Stimulated activated CD4-positive, alpha-beta T cell treated with anti-CD3 and anti-CD28 coated beads, Interleukin-4, amount 100 ng/mL, for 1 hour (primary cell): ENCODE results near the gene ABL2.
A peak's percentile ranks its signal among the peaks of the same experiment; 100 is the strongest.
"Not testable (repeated sequence)": the region's sequence is repeated elsewhere in the genome, so short reads cannot be mapped to it uniquely, and the experiment has no call there.

Experiments
- DNase-seq: peaks from one replicate; pipeline ENCODE4 v3.0.0-alpha.2; 2020

Gene ABL2

GRCh38 chr1:179229214-179230140 is at the start of gene ABL2:
ABL2 (minus strand) TSS chr1:179229677; CDS start chr1:179229397, 280 bp downstream.
- peak; percentile 66 for DNase-seq

- no peak for DNase-seq
Measured at GRCh38 chr1:179278920-179279319, 49.4 kb upstream of the ABL2 start.

GRCh38 chr1:179274424-179274823 is 44.9 kb upstream of the ABL2 start:
- DNase-seq, result not testable (repeated sequence)

GRCh38 chr1:179269071-179269470 is 39.6 kb upstream of the ABL2 start:
- no peak for DNase-seq

GRCh38 chr1:179264507-179264906 is 35.0 kb upstream of the ABL2 start:
- DNase-seq, result no peak

- no peak for DNase-seq
Measured at GRCh38 chr1:179263121-179263520, 33.6 kb upstream of the ABL2 start.

- DNase-seq, result no peak
Measured at GRCh38 chr1:179262183-179262582, 32.7 kb upstream of the ABL2 start.

- DNase-seq, result no peak
Measured at GRCh38 chr1:179253286-179253972, 24.0 kb upstream of the ABL2 start.

- no peak for DNase-seq
Measured at GRCh38 chr1:179252606-179253005, 23.1 kb upstream of the ABL2 start.

GRCh38 chr1:179251675-179252074 is 22.2 kb upstream of the ABL2 start:
- no peak for DNase-seq

- DNase-seq, result no peak
Measured at GRCh38 chr1:179247923-179248322, 18.4 kb upstream of the ABL2 start.

- not testable (repeated sequence) for DNase-seq
Measured at GRCh38 chr1:179245426-179245825, 15.9 kb upstream of the ABL2 start.

- DNase-seq, result no peak
Measured at GRCh38 chr1:179241530-179242097, 12.1 kb upstream of the ABL2 start.

- DNase-seq, result no peak
Measured at GRCh38 chr1:179237222-179237621, 7.7 kb upstream of the ABL2 start.

GRCh38 chr1:179234863-179235262 is 5.4 kb upstream of the ABL2 start:
- DNase-seq, result no peak

GRCh38 chr1:179231923-179232322 is 2.4 kb upstream of the ABL2 start:
- no peak for DNase-seq

GRCh38 chr1:179230721-179231120 is 1.2 kb upstream of the ABL2 start:
- DNase-seq, result no peak

- DNase-seq, result no peak
Measured at GRCh38 chr1:179230251-179230650, 774 bp upstream of the ABL2 start.

GRCh38 chr1:179228783-179229213 is 679 bp downstream of the ABL2 start:
- peak; percentile 34 for DNase-seq

- DNase-seq, result no peak
Measured at GRCh38 chr1:179226738-179227137, 2.7 kb downstream of the ABL2 start.

GRCh38 chr1:179224466-179224865 is 5.0 kb downstream of the ABL2 start:
- not testable (repeated sequence) for DNase-seq

GRCh38 chr1:179221121-179221520 is 8.4 kb downstream of the ABL2 start:
- DNase-seq, result not testable (repeated sequence)

- DNase-seq, result no peak
Measured at GRCh38 chr1:179217943-179218507, 11.5 kb downstream of the ABL2 start.
